HG02884 (cell line): Measurements from ENCODE around the gene MESP2.
"Not testable (repeated sequence)": the region's sequence is repeated elsewhere in the genome, so short reads cannot be mapped to it uniquely, and the experiment has no call there.

Source experiments
- ATAC-seq: cut with Tn5 transposase; IDR thresholded peaks from one replicate; pipeline ENCODE4 v1.9.1; 2021; ENCODE audit warnings: mild to moderate bottlenecking, moderate library complexity; ENCODE audit not compliant: unreplicated experiment

The MESP2 gene

DNA sequence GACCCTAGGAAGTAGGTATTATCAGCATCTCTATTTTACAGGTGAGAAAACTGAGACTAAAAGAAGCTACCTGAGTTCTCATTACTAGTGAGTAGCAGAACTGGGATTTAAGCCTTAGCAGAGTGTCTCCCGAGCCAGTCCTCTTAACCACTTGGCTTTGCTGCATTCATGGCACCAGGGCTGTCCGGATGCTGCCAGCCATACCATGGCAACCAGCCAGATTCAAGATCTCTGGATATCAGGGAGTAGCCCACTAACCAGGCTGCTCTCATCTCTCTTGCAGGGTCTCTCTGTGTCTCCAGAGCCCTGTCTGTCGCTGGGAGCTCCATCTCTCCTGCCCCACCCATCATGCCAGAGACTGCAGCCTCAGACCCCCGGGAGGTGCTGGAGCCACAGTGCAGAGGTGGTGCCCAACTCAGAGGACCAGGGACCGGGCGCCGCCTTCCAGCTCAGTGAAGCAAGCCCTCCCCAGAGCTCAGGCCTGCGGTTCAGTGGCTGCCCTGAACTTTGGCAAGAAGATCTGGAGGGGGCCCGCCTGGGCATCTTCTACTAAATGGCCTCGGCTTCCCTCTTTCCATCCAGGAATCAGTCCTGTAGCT, 1.7 kb downstream of the MESP2 start:
- no peak for ATAC-seq

DNA sequence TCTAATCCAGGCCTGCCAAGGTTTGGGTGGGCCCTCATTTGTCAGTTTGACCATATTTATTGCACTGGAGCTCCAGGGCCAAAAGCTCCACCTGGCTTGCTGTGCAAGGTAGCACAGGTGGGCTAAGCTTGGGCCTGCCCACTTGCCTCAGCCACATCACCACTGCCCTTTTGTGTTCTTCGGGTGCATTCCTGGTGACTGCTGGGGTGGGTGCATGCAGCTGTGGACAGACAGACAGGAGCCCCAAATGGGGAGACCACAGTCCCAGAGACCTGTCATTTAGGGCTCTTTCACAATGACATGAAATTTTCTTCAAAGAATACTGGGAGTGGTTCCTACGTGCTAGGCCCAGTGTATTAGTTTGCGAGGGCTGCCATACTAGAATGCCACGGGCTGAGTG, 2.7 kb downstream of the MESP2 start:
- no peak for ATAC-seq

DNA sequence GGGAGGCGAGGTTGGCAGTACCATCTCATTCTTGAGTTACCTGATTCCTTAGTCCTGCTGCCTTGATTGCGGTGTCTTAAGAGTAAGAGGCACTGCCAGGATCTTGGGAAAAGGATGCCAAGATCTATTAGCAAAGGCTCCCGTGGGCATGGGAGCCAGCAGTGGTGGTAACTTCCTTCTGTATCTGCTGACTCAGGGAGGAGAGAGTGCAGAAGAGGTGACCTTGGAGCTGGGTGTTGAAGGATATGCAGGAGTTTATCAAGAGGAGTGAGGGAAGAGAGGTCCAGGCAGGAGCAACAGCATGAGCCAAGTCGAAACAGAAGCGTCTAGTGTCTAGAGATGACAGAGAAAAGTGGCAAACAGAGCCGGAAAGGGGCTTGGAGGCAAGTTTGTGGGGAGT, 4.5 kb downstream of the MESP2 start:
- ATAC-seq, result no peak

DNA sequence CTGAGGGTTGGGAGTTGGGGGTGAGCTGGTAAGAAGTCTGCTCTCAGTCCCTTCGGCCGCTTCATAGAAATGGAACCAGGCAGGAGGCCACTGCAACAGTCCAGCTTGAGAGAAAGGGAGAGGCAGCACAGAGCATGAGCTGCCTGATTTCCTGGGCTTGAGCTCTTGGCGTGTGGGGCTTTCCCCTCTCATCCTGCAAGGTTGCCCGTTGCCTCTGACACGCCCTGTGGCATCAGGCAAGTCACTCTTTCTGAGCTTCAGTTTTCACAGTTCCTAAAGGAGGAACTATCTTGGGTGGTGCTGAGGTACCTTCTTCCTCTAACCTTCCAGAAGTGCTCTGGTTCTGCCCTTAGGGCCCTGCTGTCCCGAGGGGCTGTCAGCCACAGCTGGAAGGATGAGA, 4.9 kb downstream of the MESP2 start:
- ATAC-seq, result no peak

DNA sequence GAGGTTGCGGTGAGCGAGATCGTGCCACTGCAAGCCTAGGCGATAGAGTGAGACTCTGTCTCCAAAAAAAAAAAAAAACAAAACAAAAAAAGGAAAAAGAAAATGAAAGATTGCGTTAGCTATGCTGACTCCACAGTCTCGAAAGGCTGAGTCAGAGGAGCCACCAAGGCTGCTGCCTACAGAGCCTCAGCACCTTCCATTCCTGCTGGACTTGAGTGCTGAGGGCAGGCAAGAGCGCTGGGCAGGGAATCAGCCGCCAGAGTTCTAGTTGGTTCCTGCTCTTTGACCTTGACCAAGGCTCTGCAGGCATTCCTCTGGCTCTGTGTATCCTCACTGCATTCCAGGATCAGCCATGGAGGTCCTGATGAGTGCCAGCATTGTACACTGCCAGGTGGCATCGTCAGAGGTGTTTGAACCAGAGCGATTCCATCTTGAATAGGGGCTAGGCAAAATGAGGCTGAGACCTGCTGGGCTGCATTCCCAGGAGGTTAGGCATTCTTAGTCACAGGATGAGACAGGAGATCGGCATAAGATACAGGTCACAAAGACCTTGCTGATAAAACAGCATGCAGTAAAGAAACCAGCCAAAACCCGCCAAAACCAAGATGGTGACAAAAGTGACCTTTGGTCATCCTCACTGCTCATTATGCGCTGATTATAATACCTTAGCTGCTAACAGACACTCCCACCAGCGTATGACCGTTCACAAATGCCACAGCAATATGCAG, 5.9 kb downstream of the MESP2 start:
- ATAC-seq, result no peak

DNA sequence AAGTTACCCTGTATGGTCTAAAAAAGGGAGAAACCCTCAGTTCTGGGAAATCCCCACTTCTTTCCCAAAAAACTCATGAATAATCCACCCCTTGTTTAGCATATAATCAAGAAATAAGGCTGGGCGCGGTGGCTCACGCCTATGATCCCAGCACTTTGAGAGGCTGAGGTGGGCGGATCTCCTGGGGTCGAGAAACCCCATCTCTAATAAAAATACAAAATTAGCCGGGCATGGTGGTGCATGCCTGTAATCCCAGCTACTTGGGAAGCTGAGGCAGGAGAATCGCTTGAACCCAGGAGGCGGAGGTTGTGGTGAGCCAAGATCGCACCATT, 6.5 kb downstream of the MESP2 start:
- ATAC-seq, result not testable (repeated sequence)

DNA sequence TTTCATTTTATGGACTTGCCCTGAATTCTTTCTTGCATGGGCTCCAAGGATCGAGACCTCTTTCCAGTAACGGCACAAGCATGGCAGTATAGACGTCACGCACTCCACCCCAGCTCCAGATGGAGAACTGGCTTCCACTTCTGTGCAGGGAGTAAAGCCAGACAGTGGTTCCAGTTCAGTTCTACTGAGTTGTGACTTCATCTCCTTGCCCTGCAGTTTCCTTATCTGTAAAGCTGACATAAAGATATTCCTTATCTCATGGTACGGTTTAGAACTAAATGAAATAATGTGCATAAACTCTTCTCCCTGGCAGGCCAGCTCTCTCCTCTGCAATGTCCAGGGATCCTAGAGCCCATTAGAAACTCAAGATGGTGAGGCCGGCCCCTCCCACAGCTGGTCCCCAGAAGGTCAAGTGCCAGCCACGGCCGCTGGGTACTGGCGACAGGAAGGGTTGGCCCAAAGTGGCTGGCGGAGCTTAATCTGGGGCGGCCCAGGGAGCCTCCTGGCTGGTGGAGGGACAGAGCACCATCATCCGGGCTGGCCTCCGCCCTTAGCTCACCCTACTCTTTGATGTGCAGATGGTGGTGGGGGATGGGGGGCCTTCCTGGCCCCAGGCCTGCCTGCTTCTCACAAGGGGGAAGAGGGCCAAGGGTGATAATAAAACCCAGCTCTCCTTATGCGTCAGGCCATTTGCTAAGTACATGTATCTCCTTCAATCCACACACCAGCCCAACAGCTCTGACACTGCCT, 7.2 kb downstream of the MESP2 start:
- no peak for ATAC-seq

DNA sequence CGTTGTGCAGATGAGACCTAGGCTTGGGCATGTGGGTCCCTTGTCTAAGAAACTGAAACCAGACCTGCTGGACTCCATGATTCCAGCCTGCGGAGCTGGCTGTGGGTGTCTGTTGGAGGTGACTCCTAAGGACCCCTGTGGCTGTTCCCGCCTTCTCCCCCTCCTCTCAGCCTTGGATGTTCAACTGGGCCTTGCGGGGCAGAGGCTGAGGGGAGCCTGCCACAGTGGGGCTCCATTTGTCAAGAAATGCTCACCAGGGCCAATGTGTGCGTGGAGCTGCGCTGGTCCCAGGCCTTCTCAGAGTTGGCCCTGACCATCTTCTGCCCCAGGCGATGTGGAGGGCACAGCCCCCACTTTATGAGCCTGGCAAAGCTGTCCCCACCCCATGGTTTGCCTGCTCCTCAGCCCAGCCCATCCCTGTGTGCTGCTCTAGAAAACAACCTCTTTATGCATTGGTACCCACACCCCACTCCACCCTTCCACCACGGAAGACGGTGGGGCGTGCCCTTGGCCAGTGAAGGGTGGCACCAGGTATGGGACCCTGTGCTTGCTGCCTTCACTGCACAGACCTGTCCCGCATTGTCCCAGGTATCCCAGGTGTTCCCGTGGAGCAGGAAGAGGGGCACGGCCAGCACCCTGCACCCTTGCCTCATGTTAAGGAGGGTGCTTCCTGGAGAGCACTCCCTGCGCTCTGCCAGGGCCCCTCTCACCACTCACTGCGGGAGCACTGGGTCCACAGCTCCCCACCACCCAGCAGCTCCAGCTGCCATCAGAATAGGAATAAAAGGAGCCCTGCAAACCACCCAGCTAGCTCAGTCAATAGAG, 7.9 kb downstream of the MESP2 start:
- no peak for ATAC-seq

DNA sequence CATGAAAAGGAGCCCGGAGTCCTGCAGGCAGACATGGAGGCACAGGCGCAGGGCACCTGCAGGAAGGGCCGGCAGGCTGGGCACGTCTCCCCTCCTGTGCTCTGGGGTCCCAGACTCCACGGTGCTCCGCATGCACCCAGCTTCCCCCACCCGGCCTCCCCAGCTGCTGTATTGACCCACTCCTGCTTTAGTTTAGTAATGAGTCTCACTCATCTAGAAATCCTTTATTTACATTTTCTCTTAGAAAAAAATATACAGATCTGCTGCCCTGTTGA, 8.5 kb downstream of the MESP2 start:
- no peak for ATAC-seq

DNA sequence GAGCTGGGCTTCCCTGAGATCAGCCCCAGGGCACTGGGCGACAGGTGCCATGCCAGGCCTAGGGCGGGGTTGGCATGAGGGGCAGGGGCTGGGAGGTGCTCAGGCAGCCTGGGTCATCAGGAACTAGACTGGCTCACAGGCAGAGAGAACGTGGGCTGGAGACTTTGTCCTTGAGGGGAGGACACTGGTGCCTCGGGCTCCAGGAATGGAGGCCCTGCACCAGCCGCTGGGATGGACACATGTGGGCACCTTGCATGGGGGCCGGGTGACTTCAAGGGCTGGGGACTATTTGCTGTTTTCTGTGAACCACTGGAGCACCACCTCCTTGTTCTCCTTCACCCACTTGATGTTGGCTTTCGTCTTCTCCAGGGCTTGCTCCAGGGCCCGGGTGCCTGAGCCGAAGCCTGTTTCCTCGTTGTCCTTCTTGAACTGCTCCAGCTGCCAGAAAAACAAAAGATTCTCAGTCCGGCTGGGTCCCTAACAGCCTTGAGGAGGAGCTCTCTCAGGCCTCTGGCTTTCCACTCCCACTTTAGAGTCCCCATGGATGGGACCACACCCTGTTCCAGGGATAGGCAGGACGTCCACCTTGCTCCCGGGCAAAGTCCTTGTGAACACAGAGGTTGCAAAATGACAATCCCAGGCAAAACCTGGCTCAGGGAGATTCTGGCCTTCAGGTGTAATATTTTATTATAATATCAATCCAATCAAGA, 9.1 kb downstream of the MESP2 start:
- no peak for ATAC-seq

DNA sequence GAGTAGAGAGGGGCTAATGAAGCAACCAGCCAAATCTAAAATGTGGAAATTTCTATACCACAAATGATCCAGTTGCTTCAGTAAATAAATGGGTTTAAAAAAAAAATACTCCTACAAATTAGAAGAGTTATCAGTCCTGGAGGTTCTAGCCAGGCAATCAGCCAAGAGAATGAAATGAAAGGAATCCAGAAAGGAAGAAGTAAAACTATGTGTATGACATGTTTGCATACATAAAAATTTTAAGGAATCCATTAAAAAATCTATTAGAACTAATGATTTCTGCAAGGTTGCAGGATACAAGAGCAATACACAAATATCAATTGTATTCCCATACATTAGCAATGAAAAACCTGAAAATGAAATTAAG, 9.6 kb downstream of the MESP2 start:
- no peak for ATAC-seq

DNA sequence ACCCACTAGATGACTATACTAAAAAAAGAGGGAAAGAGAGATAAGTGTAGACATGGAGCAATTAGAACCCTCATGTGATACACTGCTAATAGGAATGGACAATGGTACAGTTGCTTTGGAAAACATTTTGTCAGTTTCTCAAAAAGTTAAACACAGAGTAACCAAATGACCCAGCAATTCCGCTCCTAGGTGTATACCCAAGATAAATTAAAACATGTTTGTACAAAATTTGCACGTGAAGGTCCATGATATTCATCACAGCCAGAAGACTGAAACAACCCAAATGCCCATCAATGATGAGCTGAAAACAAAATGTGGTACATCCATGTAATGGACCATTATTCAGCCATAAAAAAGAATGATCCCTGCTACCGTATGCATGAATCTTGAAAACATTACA, 11.8 kb downstream of the MESP2 start:
- no peak for ATAC-seq

DNA sequence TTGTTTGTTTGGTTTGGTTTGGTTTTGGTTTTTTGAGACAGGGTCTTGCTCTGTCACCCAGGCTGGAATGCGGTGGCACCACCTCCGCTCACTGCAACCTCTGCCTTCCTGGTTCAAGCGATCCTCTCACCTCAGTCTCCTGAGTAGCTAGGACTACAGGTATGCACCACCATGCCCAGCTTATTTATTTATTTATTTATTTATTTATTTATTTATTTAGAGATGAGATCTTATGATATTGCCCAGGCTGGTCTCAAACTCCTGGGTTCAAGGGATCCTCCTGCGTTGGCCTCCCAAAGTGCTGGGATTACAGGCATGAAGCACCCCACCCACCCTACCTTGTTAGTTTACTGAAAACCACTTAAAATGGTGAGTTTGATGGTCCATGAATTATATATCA, 12.5 kb downstream of the MESP2 start:
- ATAC-seq, result not testable (repeated sequence)

DNA sequence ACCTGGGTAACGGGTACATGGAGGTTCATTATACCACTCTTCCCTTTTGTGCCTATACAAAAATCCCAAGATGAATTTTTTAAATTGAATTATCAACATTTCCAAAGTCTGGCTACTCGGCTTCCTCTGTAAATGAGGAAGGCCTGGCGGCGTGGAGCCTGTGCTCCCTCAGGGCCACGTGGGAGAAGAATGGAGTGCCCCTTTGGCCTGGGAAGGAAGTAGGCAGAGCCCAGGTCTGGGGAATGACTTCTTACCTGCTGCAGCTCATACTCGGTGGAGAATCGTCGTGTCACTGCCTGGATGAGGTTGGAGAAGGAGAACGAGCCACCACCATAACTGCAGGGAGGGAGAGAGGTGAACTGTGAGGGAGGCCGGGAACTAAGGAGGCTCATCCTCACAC, 14.1 kb downstream of the MESP2 start:
- no peak for ATAC-seq

DNA sequence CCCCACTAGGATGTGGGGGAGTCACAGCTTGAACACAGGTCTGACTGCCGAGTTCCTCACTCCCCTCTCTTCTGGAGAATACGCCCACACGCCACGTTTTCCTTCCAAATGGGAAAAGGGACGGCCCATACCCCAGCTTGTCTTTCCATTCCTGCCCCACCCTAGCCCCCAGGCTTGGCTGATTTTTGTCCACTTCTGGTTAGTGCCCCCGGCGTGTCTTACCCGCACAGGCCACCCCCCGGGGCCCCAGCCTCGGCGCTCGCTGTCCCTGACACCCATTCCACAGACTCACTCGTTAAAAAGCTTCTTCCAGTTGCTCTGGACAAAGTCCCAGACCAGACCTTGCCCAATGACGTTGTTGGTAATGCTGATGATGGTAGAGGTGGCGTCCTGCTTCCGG, 14.5 kb downstream of the MESP2 start:
- no peak for ATAC-seq

DNA sequence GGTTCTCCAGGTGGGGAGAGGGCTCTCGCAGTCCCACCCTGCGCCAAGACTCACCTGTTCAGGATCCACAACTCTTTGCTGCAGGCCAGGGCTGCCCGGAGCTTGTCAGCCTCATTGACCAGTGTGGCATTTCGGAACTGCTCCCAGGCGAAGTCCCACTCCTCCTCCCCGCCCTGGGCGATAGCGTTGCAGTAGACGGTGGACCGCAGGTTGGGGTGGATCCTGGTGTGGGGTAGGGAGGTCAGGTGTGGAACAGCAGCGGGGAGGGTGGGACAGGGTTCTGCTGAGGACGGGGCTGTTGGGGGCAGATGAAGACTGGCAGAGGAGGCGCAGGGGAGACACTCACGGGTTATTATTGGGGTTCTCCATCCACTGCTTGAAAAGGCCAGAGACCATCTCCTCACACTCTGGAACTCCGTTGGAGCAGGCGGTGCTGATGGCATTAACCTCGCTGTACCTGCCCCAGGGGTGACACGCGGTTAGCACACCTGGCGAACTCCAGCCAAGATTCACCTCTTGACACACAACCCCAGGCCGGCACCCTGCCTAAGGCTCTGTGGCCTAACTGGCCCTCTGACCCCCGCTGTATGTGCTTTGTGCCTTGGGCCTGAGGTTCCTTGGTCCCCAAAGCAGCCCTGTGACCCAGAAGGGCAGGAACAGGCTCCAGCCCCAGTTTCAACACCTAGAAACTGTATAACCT, 16.1 kb downstream of the MESP2 start:
- ATAC-seq, result no peak

DNA sequence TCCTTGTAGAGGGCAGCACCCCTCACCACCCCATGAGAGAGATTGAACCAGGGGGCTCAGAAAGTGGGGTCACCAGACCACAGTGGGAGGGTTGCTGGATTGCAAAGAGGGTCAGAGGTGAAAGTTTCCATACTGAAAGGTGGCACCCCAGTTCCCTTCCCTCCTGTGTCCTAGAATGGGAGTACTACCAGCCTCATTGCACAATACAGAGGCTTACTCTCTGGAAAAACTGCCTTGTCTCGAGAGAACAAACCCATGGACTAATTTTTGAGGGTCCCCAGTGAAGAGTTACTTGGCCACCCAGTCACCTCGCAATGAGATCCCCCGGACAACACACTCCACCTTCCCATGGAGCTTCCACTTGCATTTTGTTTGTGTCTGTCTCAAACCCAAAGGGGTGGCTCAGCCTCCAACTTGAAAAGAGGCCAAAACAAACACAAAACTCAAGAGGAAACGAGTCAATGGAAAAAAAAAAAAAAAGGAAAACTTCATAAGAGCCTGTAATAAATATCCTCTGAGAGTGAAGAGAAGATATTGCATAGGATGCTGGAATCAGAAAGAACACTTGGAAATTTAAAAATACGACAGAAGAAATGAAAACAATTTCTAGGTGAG, 18.6 kb downstream of the MESP2 start:
- no peak for ATAC-seq

DNA sequence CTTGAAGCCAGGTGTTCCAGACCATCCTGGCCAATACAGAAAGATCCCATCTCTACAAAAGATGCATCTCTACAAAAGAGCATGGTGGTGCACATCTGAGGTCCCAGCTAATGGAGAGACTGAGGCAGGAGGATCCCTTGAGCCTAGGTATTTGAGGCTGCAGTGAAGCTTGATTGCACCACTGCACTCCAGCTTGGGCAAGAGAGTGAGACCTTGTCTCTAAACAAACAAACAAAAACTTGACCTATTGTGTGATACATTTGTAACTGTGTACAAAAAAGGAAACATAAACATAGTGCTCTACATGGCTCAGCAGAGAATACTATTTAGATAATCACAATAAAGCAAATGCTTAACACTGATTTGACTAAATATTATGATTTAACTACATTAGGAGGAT, 19.9 kb downstream of the MESP2 start:
- no peak for ATAC-seq

DNA sequence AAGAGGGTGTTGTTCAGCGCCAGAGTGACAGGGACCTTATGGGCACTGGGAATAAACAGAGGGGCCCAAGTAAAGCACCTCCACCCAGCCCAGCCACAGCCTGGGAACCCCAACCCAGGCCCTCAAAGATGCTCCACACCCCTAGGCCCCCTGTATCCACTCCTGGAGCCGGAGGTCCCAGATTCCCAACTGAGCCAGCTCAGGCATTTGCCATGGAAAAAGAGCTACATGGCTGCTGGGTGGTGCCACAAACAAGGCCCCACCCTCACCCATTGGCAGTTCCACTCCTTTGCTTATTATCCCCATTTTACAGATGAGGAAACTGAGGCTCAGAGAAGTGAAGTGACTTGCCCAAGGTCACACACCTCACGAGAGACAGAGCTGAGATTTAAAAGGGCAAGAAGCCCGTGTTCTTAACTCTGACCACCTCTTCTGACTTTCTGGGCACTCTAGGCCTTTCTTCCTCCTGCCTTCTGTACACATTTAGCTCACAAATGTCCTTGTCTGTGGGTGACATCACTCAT, 21.6 kb downstream of the MESP2 start:
- no peak for ATAC-seq
